Measurements from ENCODE around the gene ERP29.

GRCh38 chr12:112049351-112049750 lies 36.1 kb downstream of the ERP29 start:
- TF ChIP-seq CTCF (IDR thresholded peaks at IDR 0.05; ENCODE audit: insufficient read depth, low read depth, low read length) (no peak), EZH2 (IDR thresholded peaks at IDR 0.05; ENCODE audit: insufficient read depth, low read length) (no peak)

All from astrocyte (in vitro differentiated cells and primary cell).